Bronchial epithelial cell (primary cell): ENCODE results near the gene GINS1. TPM values are rescaled to one million over a fixed set of nuclear protein-coding genes. Genes with fewer than 3 reads are reported as not detected.
A peak's percentile ranks its signal among the peaks of the same experiment; 100 is the strongest.

Experiments used
- DNase-seq: peaks from one replicate; pipeline ENCODE4 v3.0.0-alpha.2; 2010; ENCODE audit warnings: low read depth
- FAIRE-seq: peaks from 2 replicates; lab custom pipeline; 2011; peaks lifted over from hg19 to GRCh38; lab: Jason Lieb, UNC
- H3K27me3 ChIP-seq: 2 replicates; pipeline ENCODE4 v1.5.1; 2011; ENCODE audit warnings: low read length; ENCODE audit not compliant: control insufficient read depth, insufficient read depth
- H3K36me3 ChIP-seq: 2 replicates; pipeline ENCODE4 v1.5.1; 2011; ENCODE audit warnings: low read length; ENCODE audit not compliant: control insufficient read depth, insufficient read depth
- H3K4me3 ChIP-seq: 2 replicates; pipeline ENCODE4 v1.5.1; 2011; ENCODE audit warnings: mild to moderate bottlenecking, low read depth, low read length, control low read depth
- total RNA-seq: library from RNA; depleted of rRNA; stranded (reverse); fragments of >200 nt; gene quantifications from 2 replicates; pipeline ENCODE4 v1.2.1, GENCODE V29; 2014
- TF ChIP-seq, protein P1 (sequence below): IDR thresholded peaks from 2 replicates; pipeline ENCODE4 v1.5.1; 2011; ENCODE audit warnings: mild to moderate bottlenecking, moderate library complexity, low read length, control low read depth, inconsistent platforms; ENCODE audit not compliant: insufficient read depth, severe bottlenecking

Gene GINS1
- total RNA-seq, 1 donor from 2014 or later: 1.1 TPM

- TF ChIP-seq, protein P1, sequence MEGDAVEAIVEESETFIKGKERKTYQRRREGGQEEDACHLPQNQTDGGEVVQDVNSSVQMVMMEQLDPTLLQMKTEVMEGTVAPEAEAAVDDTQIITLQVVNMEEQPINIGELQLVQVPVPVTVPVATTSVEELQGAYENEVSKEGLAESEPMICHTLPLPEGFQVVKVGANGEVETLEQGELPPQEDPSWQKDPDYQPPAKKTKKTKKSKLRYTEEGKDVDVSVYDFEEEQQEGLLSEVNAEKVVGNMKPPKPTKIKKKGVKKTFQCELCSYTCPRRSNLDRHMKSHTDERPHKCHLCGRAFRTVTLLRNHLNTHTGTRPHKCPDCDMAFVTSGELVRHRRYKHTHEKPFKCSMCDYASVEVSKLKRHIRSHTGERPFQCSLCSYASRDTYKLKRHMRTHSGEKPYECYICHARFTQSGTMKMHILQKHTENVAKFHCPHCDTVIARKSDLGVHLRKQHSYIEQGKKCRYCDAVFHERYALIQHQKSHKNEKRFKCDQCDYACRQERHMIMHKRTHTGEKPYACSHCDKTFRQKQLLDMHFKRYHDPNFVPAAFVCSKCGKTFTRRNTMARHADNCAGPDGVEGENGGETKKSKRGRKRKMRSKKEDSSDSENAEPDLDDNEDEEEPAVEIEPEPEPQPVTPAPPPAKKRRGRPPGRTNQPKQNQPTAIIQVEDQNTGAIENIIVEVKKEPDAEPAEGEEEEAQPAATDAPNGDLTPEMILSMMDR: no peak
- no peak overlapping the region for H3K4me3 ChIP-seq
- FAIRE-seq: no peak
These were observed 76.1 kb downstream of the GINS1 start for GRCh38 chr20:25483431-25484132.

GRCh38 chr20:25484224-25484846, 76.9 kb downstream of the GINS1 start:
- peak; percentile 85 for FAIRE-seq
- DNase-seq: peak; percentile 86
- TF ChIP-seq, protein P1: peak; percentile 56
- H3K27me3 ChIP-seq: no peaks in the 10 kb centered on the region
- no peaks in the 10 kb centered on the region for H3K36me3 ChIP-seq
- H3K4me3 ChIP-seq: no peak overlapping the region

More at GRCh38 chr20:25483431-25484132, 76.1 kb downstream of the GINS1 start:
- H3K36me3 ChIP-seq: no peaks in the 10 kb centered on the region
- DNase-seq: no peak
- H3K27me3 ChIP-seq: no peaks in the 10 kb centered on the region

GRCh38 chr20:25484911-25485511, 77.5 kb downstream of the GINS1 start:
- Histone ChIP-seq H3K4me3 (no peak overlapping the region), H3K36me3 (no peaks in the 10 kb centered on the region), H3K27me3 (no peaks in the 10 kb centered on the region)
- DNase-seq (peak; percentile 79), FAIRE-seq (no peak)
- TF ChIP-seq, protein P1: no peak

DNA sequence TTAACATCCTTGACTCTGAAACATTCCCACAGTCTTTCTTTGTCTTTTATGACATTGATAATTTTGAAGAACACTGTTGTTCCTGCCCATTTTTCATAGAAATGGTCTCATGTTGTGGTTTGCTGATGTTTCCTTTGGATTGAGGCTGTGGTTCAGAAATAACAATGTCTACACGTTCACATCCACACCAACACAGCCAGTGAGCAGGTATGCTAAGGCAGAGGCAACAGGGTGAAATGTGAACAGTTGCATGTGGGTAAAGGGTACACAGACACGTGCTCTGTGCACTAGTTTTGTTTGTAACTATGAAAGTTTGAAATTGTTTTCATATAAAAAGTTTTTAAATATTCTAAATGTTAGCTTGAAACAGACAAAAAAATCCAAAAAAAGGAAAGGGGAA, 78.4 kb downstream of the GINS1 start:
- no peak overlapping the region for H3K4me3 ChIP-seq
- DNase-seq (no peak), FAIRE-seq (no peak)
- no peaks in the 10 kb centered on the region for H3K36me3 ChIP-seq
- TF ChIP-seq, protein P1: no peak
- H3K27me3 ChIP-seq: no peaks in the 10 kb centered on the region

DNA sequence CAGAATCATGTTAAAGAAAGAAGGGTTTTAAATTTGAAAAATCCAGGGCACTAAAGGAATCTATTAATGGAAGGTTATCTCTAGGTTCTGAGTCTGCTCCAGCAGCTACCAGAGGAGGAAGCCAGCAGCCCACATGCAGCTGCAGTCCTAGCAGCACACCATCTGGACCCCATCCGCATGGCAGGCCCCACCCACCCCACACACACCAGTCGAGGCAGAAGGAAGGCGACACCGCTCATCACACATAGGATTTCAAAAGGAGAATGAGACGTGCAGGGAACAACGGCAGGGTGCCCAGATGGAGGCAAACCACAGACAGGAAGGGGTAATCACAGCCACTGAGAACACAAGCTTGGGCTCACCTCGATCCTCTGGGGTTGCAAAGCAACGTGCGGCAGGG, 78.9 kb downstream of the GINS1 start:
- TF ChIP-seq, protein P1: no peak
- Histone ChIP-seq H3K4me3 (no peak overlapping the region), H3K27me3 (no peaks in the 10 kb centered on the region), H3K36me3 (no peaks in the 10 kb centered on the region)
- FAIRE-seq: no peak
- DNase-seq: no peak
